Peyer's patch (tissue), 4 donors: ENCODE results near the gene OBSL1. TPM values are rescaled to one million over a fixed set of nuclear protein-coding genes. Genes with fewer than 3 reads are reported as not detected.
A peak's percentile ranks its signal among the peaks of the same experiment; 100 is the strongest.

Experiments
- DNase-seq, 3 donors: peaks; one replicate each; pipeline ENCODE4 v3.0.0-alpha.2; 2017 to 2019
- H3K27ac ChIP-seq, 4 donors: fragments of 200-600 bp; sonication (generic); one replicate each; pipeline ENCODE4 v1.5.1; 2016 to 2019
- H3K27me3 ChIP-seq, 2 donors: fragments of 200-600 bp; sonication (generic); one replicate each; pipeline ENCODE4 v1.5.1; 2019
- H3K36me3 ChIP-seq, 3 donors: fragments of 200-600 bp; sonication (generic); one replicate each; pipeline ENCODE4 v1.5.1; 2016 to 2019
- H3K4me1 ChIP-seq, 4 donors: fragments of 200-600 bp; sonication (generic); one replicate each; pipeline ENCODE4 v1.5.1; 2016 to 2019
- H3K4me3 ChIP-seq, 4 donors: fragments of 200-600 bp; sonication (generic); 1 replicate in 3 of 4; 2 replicates in 1 of 4; pipeline ENCODE4 v1.5.1; 2016 to 2019; ENCODE audit warnings: mild to moderate bottlenecking in 1 of 4
- H3K9me3 ChIP-seq, 4 donors: fragments of 200-600 bp; sonication (generic); one replicate each; pipeline ENCODE4 v1.5.1; 2016 to 2019; ENCODE audit warnings: mild to moderate bottlenecking in 1 of 4
- CTCF ChIP-seq, 6 experiments: fragments of 450-650 bp in 4 of 6; fragments of 200-600 bp in 2 of 6; sonication (generic) in 1 of 6; IDR thresholded peaks; one replicate each; pipeline ENCODE4 v1.5.1; 2017 to 2019; ENCODE audit warnings: antibody characterized with exemption in 6 of 6, mild to moderate bottlenecking in 3 of 6, moderate library complexity in 1 of 6
- POLR2A ChIP-seq, 2 donors: fragments of 450-650 bp; IDR thresholded peaks; one replicate each; pipeline ENCODE4 v1.5.1; 2017; ENCODE audit warnings: antibody characterized with exemption in 2 of 2, mild to moderate bottlenecking in 2 of 2, moderate library complexity in 2 of 2
- total RNA-seq, 4 donors: library from RNA; depleted of rRNA; stranded (reverse); fragments of >200 nt; gene quantifications; one replicate each; pipeline ENCODE4 v1.1.0, GENCODE V29; 2016

Gene OBSL1
- 10 to 100 TPM in 3 of 4 donors, 1 to 10 TPM in 1; 7.5 to 43.7 (median 21.2) TPM for total RNA-seq

- Histone ChIP-seq H3K27ac (peak within 1 kb of the TSS; percentile 22 to 76 (median 70)), H3K9me3 (no peaks in the 10 kb centered on the region), H3K4me3 (peak within 1 kb of the TSS; percentile 37 to 66 (median 60)), H3K27me3 (peaks cover 0 to 4% of the 10 kb centered on the region in 2 donors), H3K36me3 (no peaks in the 10 kb centered on the region), H3K4me1 (peaks cover 0 to 10% (median 0%) of the 10 kb centered on the region in 4 donors)
- DNase-seq: peak in 1 of 3 donors; percentile 60
- TF ChIP-seq CTCF (IDR thresholded peaks at IDR 0.05) (no peak), POLR2A (IDR thresholded peaks at IDR 0.05) (no peak)
Observed at GRCh38 chr2:219571311-219572236, at the start of gene OBSL1. TSS of gene OBSL1 (minus strand) at chr2:219571539. CDS start at chr2:219571232, 307 bp downstream.

GRCh38 chr2:219620546-219620945 lies 49.2 kb upstream of the OBSL1 start:
- DNase-seq: no peak
- H3K36me3 ChIP-seq: peaks cover 0 to 6% (median 0%) of the 10 kb centered on the region in 3 donors

GRCh38 chr2:219619235-219619634 lies 47.9 kb upstream of the OBSL1 start:
- peaks cover 0 to 18% (median 0%) of the 10 kb centered on the region in 3 donors for H3K36me3 ChIP-seq
- no peak for DNase-seq
- H3K27me3 ChIP-seq: no peaks in the 10 kb centered on the region
- H3K9me3 ChIP-seq: no peaks in the 10 kb centered on the region
- TF ChIP-seq POLR2A (IDR thresholded peaks at IDR 0.05): no peak
- TF ChIP-seq CTCF (IDR thresholded peaks at IDR 0.05): no peak
- H3K4me3 ChIP-seq: no peak overlapping the region
- no peaks in the 10 kb centered on the region for H3K4me1 ChIP-seq
- H3K27ac ChIP-seq: no peak overlapping the region

More at GRCh38 chr2:219620546-219620945, 49.2 kb upstream of the OBSL1 start:
- H3K27me3 ChIP-seq: no peaks in the 10 kb centered on the region
- H3K27ac ChIP-seq: no peak overlapping the region
- TF ChIP-seq POLR2A (IDR thresholded peaks at IDR 0.05) (no peak), CTCF (IDR thresholded peaks at IDR 0.05) (no peak)
- no peaks in the 10 kb centered on the region for H3K4me1 ChIP-seq
- no peak overlapping the region for H3K4me3 ChIP-seq
- H3K9me3 ChIP-seq: no peaks in the 10 kb centered on the region

GRCh38 chr2:219618733-219619122 lies 47.4 kb upstream of the OBSL1 start:
- Histone ChIP-seq H3K4me3 (no peak overlapping the region), H3K36me3 (peaks cover 0 to 23% (median 0%) of the 10 kb centered on the region in 3 donors), H3K27ac (no peak overlapping the region), H3K4me1 (no peaks in the 10 kb centered on the region), H3K27me3 (no peaks in the 10 kb centered on the region), H3K9me3 (no peaks in the 10 kb centered on the region)
- no peak for TF ChIP-seq CTCF (IDR thresholded peaks at IDR 0.05)
- no peak for TF ChIP-seq POLR2A (IDR thresholded peaks at IDR 0.05)
- DNase-seq: no peak

- Histone ChIP-seq H3K27me3 (no peaks in the 10 kb centered on the region), H3K9me3 (no peaks in the 10 kb centered on the region), H3K27ac (no peak overlapping the region), H3K36me3 (peaks cover 0 to 33% (median 0%) of the 10 kb centered on the region in 3 donors), H3K4me3 (no peak overlapping the region), H3K4me1 (peaks cover 0 to 6% (median 3%) of the 10 kb centered on the region in 4 donors)
- DNase-seq: no peak
- TF ChIP-seq CTCF (IDR thresholded peaks at IDR 0.05) (no peak), POLR2A (IDR thresholded peaks at IDR 0.05) (no peak)
Observed at GRCh38 chr2:219616550-219616949, 45.2 kb upstream of the OBSL1 start.
